HG03280 (cell line): ENCODE data around the gene SGF29.
"Not testable (repeated sequence)": the region's sequence is repeated elsewhere in the genome, so short reads cannot be mapped to it uniquely, and the experiment has no call there.

Source experiments
- ATAC-seq: cut with Tn5 transposase; IDR thresholded peaks from one replicate; pipeline ENCODE4 v1.9.1; 2021; ENCODE audit warnings: mild to moderate bottlenecking, moderate library complexity; ENCODE audit not compliant: unreplicated experiment

Gene SGF29

DNA sequence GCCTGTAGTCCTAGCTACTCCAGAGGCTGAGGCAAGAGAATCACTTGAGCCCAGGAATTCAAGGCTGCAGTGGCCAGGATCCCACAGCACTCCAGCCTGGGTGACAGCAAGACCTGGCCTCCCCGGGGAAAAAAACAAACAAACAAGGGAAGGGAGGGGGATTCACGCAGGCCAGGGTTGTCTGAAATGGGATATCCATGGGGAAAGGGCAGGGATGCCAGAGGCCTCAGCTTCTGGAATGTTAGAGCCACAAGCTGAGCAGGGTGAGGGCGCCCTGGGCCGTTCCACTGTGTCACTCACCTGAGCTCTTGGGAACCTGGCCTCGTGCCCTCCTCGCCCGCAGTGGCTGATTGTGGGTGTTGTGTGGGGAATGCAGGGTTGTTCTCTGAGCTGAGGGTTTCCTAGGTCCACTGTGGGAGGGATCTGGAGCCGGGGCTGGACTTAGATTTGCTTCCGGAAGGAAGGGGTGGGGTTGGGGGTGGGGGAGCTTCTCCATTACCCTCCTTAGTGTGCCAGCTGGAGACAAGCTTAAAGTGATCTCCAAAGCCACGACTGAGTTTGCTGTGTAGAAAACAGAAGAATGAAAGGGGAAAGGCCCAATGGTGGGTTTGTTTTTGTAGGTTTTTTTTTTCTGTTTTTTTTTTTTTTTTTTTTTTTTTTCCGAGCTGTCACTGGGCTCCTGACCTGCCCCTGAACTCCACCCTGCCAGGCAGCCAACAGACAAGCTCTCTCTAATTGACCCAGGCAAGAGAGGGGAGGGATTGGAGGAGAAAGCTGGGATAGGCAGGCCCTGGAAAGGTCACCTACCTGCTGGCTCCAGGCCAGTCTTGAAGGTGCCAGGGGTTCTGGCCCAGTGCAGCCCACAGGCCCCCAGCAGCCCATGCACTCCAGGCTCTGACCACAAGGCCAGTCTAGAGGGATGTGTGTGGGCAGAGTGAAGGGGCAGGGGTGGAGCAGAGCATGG lies 56.2 kb downstream of the SGF29 start, which contains the start of gene SULT1A1:
TSS of gene SULT1A1 (minus strand) at position 414 of the 964 bp plus-strand sequence. CDS start 1,189 bp downstream, outside the sequence.
- ATAC-seq = no peak

DNA sequence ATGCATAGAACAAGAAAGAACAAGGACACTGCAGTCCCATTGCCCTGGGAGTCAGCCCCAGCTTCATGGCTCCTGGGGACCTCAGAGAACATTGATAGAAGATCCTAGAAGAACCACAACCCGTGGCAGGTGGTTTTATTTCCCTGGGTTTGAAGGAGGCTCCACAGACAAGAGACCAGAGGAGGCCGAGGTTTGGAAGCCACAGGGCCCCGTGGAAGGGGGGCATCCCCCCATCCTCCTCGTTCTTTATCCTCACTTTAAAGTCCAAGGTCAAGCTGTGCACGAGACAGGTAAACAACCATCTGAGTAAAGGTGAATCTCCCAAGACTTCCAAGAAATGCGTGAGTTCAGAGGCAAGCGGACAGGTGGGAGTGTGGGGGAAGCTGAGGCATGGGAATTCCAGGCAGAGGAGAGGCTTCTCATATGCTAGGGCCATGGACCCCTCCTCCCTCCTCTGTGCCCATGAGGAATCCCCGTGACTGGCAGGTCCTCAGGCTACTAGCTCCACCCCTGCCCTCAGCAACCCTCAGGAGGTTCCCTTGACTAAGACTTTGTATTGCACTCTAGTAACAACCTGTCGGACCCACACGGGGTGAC lies 57.0 kb downstream of the SGF29 start:
- ATAC-seq = no peak

DNA sequence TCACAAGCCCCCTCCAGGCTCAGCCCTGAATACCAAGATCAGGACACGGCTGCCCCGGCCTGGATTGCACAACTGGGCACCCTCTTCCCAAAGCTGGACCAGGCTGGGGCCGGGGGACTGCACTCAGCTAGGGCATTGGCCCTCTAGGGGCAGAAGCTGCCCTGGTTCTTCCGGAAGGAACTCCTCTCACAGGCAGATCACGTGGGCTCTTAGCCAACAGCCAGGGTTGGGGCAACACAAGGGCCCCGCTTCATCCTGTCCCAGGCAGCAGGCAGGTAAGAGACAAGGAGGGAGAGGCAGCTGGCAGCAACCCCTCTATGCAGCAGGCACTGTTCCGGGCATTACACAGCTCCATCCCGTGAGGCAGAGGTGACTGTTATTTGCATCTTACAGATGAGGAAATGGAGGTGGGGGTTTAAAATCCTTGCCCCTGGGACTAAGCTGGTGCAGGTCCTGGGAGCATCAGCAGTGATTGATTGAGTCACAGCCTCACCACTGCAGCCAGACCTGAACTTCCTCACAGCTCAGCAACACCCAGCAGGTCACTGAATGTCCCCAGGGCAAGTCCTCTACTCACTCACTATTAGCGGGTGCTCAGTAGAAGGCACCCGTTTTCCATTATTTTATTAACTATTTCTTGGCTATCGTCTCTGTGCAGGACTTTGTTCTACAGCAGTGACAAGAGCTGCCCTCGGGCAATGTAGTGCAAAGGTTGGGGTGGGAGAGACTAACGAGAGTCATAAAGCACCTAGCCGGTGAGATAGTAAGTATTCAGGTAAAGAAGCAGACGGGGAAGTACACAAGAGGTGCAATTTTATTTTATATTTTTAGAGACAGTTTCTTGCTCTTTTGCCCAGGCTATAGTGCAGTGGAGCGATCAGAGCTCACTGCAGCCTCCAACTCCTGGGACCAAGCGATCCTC lies 58.9 kb downstream of the SGF29 start:
- ATAC-seq = peak; percentile 55

DNA sequence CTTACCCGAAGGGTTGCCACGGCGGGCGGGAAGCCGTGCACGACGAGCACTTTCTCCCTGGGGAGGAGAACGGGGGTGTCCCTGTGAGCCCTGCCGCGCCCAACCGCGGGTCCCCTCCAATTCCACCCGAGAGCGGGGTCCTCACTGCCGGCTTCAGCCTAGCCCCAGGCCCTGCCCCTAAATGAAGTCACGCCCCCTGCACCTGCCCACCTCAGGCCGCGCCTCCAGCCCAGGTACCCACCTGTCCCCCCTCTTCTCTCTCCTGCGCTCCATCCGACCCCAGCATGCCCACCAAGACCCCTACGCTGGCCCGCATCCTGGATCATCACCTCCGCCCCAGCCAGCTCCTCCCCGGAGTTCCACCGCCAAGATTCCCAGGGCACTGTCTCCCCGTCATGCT lies 60.2 kb downstream of the SGF29 start:
- ATAC-seq = not testable (repeated sequence)

DNA sequence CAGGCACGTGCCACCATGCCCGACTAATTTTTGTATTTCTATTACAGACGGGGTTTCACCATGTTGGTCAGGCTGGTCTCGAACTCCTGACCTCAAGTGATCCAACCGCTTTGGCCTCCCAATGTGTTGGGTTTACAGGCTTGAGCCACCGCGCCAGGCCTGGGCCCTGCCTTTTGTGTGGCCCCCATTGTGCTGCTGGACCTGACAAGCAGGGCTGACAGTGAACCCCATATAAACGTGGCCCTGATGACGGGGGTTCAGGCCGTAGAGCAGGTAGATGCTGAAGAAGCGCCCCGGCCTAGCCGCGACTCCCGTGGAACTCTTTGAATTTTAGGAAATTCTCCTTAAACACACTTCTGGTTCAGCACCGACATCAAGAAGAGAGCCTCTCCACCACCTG lies 60.8 kb downstream of the SGF29 start:
- not testable (repeated sequence) for ATAC-seq

DNA sequence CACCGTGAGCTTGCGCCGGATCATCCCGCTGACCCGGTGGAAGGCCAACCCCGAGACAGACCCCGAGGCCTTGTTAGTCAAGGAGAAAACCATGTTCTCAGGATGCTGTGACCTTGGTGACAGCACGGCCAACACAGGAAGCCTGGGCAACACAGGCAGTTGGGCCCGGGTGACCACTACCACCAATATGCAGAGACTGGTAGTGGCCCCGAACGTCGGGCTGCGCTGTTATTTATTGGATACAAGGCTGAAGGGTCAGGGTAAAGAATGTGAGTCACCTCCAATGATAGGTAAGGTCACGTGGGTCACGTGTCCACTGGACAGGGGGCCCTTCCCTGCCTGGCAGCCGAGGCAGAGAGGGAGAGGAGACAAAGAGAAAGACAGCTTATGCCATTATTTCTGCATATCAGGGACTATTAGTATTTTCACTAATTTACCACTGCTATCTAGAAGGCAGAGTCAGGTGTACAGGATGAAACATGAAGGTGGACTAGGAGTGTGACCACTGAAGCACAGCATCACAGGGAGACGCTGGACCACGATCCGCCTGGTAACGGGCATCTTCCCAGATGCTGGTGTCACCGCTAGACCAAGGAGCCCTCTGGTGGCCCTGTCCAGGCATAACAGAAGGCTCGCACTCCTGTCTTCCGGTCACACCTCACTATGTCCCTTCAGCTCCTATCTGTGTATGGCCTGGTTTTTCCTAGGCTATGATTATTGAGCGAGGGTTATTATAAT lies 61.9 kb downstream of the SGF29 start:
- not testable (repeated sequence) for ATAC-seq

DNA sequence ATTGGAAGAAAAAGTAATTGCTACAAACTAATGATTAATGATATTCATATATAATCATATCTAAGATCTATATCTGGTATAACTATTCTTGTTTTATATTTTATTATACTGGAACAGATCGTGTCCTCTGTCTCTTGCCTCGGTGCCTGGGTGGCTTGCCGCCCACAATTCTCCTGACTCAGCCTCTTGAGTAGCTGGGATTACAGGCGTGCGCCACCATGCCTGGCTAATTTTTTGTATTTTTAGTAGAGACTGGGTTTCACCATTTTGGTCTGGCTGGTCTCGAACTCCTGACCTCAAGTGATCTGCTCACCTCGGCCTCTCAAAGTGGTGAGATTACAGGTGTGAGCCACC lies 62.5 kb downstream of the SGF29 start:
- ATAC-seq = not testable (repeated sequence)

DNA sequence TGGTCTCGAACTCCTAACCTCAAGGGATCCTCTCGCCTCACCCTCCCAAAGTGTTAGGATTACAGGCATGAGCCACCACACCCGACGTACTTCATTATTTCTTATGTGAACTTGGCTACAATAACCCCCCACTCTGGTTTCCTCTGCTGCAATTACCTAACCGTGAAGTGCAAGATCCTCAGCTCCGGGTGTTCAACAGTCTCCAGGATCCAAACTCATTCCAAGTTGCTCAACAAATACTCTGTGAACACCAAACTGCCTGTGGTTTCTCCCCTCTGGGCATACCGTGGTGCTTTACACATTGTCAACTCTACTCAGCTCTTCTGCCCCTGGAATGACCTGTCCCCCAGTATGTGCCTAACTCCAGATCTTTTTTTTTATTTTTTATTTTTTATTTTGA lies 62.9 kb downstream of the SGF29 start:
- no peak for ATAC-seq

DNA sequence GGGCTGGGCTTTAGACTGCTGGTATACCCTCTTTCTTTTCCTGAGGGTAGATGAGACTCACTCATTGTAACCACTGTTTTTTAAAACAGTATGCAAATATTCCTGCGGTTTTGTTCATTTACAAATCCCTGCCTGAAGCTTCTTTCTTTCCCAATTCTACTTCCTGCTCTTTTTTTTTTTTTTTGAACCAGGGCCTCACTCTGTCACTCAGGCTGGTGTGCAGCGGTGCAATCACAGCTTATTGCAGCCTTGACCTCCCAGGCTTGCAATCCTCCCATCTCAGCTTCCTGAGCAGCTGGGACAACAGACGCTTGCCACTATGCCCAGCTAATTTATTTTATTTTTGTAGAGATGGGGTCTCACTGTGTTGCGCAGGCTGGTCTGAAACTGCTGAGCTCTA lies 64.2 kb downstream of the SGF29 start:
- no peak for ATAC-seq

DNA sequence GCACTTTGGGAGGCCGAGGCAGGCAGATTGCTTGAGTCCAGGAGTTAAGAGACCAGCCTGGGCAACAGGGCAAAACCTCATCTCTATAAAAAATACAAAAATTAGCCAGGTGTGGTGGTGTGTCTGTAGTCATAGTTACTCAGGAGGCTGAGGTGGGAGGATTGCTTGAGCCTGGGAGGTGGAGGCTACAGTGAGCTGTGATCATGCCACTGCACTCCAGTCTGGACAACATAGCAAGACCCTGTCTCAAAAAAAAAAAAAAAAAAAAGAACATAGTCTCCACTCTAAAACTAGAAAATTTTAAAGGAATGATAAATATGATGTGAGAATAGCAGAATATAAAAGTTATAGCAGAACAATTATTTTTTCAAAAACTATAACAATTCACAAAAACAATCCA lies 66.6 kb downstream of the SGF29 start:
- ATAC-seq = not testable (repeated sequence)

DNA sequence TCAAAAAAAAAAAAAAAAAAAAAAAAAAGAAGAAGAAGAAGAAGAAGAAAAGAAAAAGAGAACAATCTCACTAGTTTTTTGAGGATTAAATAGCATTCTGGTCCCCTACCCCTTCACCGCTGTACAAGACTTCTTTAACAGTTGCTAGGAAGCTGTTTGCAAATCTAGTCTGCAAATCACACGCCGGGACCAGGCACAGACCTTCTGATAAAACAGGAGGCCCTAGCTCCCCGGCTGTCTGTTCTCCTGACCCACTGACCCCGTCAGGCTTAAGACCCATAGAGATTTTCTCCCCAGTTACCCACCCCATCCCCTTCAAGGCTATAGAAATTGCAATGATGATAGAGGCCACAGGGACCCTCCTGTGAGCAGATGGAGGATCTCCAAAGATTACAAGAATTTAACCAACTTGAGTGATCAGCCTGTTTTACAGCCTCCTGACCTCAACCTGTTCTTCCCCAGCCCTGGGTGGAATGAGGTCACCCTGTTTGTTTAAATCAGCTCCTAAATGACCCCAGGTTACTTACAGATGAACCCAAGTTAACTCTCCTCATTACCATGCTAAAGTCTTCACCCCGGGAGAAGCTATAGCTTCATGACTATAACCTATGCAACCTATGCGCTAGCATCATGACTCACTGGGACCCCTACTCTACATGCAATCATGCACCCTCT lies 67.9 kb downstream of the SGF29 start:
- ATAC-seq = no peak

DNA sequence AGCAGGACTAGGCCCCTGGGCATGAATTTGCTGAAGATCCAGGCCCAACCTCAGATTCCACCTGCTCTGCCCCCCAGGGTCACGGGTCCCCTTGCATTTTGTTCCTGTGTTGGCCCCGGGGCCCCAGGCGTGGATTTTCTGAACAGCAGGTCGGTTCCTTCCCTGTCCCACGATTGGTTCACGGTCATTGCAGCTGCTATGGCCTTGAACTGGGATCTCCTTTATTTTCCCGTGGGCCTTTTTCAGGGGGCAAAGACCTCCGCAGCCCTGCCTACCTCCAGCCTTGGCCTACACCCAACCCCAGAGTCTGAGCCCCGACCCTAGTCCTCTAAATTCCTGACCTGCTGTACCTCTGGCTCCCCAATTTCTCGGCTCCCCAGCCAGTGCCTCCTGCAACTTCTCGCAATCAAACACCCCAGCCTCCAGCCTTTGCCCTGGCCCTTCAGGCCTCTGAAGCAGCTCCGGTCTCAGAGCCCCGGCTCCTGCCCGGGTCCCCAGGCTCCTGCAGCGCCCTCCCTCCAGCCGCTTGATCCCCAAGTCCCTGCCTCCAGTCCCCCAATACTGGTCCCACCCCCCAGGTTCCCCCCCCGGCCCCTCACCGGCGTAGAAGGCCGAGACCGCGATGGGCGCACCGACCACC lies 68.9 kb downstream of the SGF29 start:
- not testable (repeated sequence) for ATAC-seq

DNA sequence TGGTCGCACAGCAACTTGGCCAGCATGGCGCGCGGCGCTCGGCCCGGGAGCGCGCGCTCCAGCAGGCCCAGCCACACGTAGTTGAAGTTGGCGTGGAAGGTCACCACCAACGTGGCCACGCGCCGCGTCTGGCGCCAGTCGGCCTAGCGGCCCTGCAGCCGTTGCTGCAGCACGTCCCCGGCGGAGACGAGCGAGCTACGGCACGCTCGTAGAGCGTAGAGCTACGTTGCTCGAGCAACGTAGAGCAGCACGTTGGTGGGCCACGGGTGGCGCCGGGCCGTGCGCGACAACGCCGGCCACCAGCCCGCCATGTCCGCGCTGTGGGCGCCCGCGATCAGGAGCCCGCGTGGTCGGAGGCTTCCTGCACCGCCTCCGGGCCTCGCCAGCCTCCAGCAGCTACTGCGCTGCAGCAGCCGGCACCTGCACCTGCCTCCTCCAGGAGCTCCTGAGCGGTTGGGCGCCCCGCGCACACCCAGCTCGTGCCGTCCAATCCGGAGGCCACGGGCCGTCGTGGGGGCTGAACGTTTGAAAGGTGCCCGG lies 69.5 kb downstream of the SGF29 start:
- ATAC-seq = no peak

DNA sequence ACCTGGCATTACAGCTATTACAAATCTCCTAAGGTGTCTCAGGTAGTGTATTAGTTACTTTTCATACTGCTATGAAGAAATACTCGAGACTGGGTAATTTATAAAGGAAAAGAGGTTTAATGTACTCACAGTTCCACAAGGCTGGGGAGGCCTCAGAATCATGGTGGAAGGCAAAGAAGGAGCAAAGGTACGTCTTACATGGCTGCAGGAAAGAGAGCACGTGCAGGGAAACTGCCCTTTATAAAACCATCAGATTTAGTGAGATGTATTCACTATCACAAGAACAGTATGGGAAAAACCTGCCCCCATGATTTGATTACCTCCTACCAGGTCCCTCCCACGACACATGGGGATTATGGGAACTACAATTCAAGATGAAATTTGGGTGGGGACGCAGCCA lies 77.2 kb downstream of the SGF29 start:
- not testable (repeated sequence) for ATAC-seq

DNA sequence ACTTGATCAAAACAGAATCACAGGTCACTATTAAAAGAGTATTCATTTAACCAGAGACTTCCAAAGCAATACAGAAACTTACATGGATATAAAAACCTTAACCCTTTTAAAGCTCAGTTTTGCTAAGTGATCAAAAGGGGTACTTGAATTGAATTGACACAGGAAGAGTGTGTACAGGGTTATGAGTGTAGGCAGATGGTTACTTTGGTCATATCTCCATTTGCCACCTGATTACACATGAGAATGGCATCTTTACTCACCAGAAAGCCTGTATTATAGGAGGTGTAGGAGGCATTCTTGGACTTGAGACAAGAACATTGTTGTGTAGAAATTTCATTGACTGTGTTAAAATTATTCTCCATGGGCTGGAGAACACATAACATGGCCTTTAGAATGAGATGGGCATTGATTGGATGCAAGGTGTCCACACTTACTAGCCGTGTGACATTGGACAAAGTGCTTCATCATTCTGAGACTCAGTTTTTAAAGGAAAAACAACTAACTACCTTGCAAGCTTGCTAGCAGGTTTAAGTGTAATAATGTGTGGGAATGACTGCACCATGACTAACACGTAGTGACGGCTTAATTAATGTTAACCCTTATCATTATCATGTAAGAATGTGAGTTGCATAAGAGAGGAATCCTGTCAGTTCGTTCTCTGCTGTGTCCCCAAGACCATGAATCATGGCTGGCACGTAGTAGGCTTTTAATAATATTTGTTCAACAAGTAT lies 82.5 kb downstream of the SGF29 start:
- not testable (repeated sequence) for ATAC-seq

DNA sequence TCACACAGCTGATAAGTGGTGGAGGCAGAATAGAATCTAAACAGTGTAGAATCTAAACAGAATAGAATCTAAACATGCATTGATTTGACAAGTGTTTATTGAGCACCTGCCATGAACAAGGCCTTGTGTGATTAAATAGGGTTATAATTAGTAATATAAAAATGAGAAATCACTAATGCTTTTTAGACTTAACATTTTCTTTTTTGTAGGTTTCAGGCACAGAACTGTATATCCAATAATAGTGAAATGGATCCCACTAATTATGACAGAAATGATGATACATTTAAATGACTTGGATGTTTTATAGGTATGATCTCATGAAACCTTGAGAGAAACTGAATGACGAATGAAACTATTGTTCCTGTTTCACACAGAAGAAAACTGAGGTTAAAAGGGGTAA lies 84.0 kb downstream of the SGF29 start, which contains the start of gene NPIPB8:
TSS of gene NPIPB8 (plus strand) at position 301 of the 400 bp plus-strand sequence. CDS start 296 bp downstream, outside the sequence.
- ATAC-seq = not testable (repeated sequence)

DNA sequence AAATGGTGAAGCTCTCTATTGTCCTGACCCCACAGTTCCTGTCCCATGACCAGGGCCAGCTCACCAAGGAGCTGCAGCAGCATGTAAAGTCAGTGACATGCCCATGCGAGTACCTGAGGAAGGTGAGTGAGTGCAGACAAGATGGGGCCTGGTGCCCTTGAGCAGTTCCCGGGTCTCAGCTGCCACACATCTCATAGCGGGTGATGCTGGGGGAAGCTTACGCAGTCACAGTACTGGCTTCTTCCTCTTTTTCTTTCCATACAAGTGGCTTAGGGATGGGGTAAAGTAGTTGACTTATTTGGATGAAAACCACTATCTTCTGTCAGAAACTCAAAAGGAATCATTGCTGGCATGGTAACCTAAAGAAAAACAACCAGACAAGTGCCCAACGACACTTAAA lies 84.6 kb downstream of the SGF29 start:
- ATAC-seq = not testable (repeated sequence)

DNA sequence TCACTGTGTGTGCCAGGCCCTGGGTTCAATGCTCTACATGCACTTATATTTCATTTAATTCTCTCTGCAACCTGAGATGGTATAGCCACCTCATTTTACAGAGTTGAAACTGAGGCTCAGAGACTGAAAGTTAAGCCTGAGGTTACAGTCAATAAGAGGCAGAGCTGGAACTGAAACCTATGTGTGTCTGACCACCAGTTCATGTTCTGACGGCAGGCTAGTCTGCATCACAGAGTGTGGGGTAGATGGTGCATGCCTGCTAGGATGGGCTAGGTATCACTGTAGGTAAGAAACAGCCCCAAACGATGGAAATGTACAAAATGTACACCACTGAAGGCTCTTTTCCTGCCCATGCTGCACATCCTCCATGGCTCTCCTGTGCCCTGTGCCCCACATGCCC lies 86.2 kb downstream of the SGF29 start:
- not testable (repeated sequence) for ATAC-seq
